H1 (cell line): ENCODE measurements around the gene ADD3. TPM values are rescaled to one million over a fixed set of nuclear protein-coding genes. Genes with fewer than 3 reads are reported as not detected.

Experiments
- CTCF ChIA-PET: fragments of 300-600 bp; sonication (Branson Sonifier 250); formaldehyde crosslinking; loops from one replicate; lab custom pipeline; 2021; ENCODE audit not compliant: partially characterized antibody; lab: Charles Lee
- POLR2A ChIA-PET: fragments of 300-600 bp; sonication (Branson Sonifier 250); formaldehyde crosslinking; loops from one replicate; lab custom pipeline; 2021; ENCODE audit warnings: inconsistent platforms; ENCODE audit not compliant: partially characterized antibody; lab: Charles Lee
- DNase-seq, 2 experiments: peaks; one replicate each; pipeline versions ENCODE4 v3.0.0 to v3.0.0-alpha.2; 2010 to 2022; ENCODE audit warnings: low spot score in 2 of 2, low read depth in 1 of 2, mixed read lengths in 1 of 2
- FAIRE-seq: peaks from 2 replicates; lab custom pipeline; 2011; peaks lifted over from hg19 to GRCh38; lab: Jason Lieb, UNC
- H2AFZ ChIP-seq: 2 replicates; pipeline ENCODE4 v1.8.1; 2012; ENCODE audit warnings: low read length, inconsistent platforms
- H2AK5ac ChIP-seq: 2 replicates; pipeline ENCODE4 v1.6.1; 2013; ENCODE audit warnings: low read depth, low read length
- H2BK120ac ChIP-seq: replicated peaks from 2 replicates; pipeline ENCODE3; 2013; ENCODE audit warnings: low read depth, low read length, inconsistent platforms
- H2BK12ac ChIP-seq: 2 replicates; pipeline ENCODE4 v1.6.1; 2013; ENCODE audit warnings: low read depth, low read length
- H2BK15ac ChIP-seq: 2 replicates; pipeline ENCODE4 v1.6.1; 2013; ENCODE audit warnings: low read length
- H2BK20ac ChIP-seq: 2 replicates; pipeline ENCODE4 v1.6.1; 2013; ENCODE audit warnings: low read length
- H2BK5ac ChIP-seq: 2 replicates; pipeline ENCODE4 v1.6.1; 2013; ENCODE audit warnings: low read depth, low read length
- H3K14ac ChIP-seq: 2 replicates; pipeline ENCODE4 v1.6.1; 2013; ENCODE audit warnings: inconsistent platforms; ENCODE audit not compliant: insufficient read length
- H3K18ac ChIP-seq: 2 replicates; pipeline ENCODE4 v1.6.1; 2013; ENCODE audit warnings: low read length; ENCODE audit errors: extremely low read depth
- H3K23ac ChIP-seq: 2 replicates; pipeline ENCODE4 v1.6.1; 2013; ENCODE audit warnings: inconsistent platforms; ENCODE audit not compliant: insufficient read length
- H3K23me2 ChIP-seq: 2 replicates; pipeline ENCODE4 v1.6.1; 2013; ENCODE audit warnings: low read depth, low read length
- H3K27ac ChIP-seq: 2 replicates; pipeline ENCODE4 v1.6.1; 2011; ENCODE audit warnings: low read depth, low read length, inconsistent platforms
- H3K27me3 ChIP-seq, 4 experiments: replicated peaks in 1 of 4; 1 replicate in 1 of 4; 2 replicates in 3 of 4; pipeline versions ENCODE4 v1.6.1 to v1.8.1; 2011 to 2013; ENCODE audit warnings: low read length in 3 of 4, mild to moderate bottlenecking in 3 of 4, inconsistent platforms in 2 of 4, mixed read lengths in 2 of 4, moderate library complexity in 1 of 4; ENCODE audit not compliant: control insufficient read depth in 3 of 4, insufficient read depth in 3 of 4; ENCODE audit errors: extremely low read depth in 1 of 4
- H3K36me3 ChIP-seq, 4 experiments: 2 replicates each; pipeline versions ENCODE4 v1.6.1 to v1.8.1; 2011 to 2013; ENCODE audit warnings: mild to moderate bottlenecking in 4 of 4, low read length in 3 of 4, moderate library complexity in 2 of 4, control low read depth in 1 of 4, inconsistent platforms in 1 of 4; ENCODE audit not compliant: insufficient read depth in 4 of 4, control insufficient read depth in 2 of 4
- H3K4ac ChIP-seq: replicated peaks from 2 replicates; pipeline ENCODE3; 2013; ENCODE audit warnings: low read length, low read depth, mixed read lengths, inconsistent platforms; ENCODE audit not compliant: insufficient read length
- H3K4me1 ChIP-seq, 4 experiments: replicated peaks in 1 of 4; 1 replicate in 1 of 4; 2 replicates in 3 of 4; pipeline versions ENCODE4 v1.6.1 to v1.8.1; 2011 to 2013; ENCODE audit warnings: low read length in 3 of 4, inconsistent platforms in 2 of 4, mixed read lengths in 1 of 4; ENCODE audit not compliant: insufficient read depth in 4 of 4, control insufficient read depth in 3 of 4
- H3K4me2 ChIP-seq, 2 experiments: 2 replicates each; pipeline versions ENCODE4 v1.6.1 to v1.8.1; 2011 to 2013; ENCODE audit warnings: low read depth in 2 of 2, low read length in 2 of 2, control low read depth in 1 of 2, inconsistent platforms in 1 of 2, mild to moderate bottlenecking in 1 of 2; ENCODE audit not compliant: insufficient read depth in 1 of 2
- H3K4me3 ChIP-seq, 4 experiments: fragments of 200-600, 300-600 bp in 1 of 4; sonication (generic), shearing (Covaris generic), sonication (Bioruptor Twin) in 1 of 4; 2 replicates each; pipeline versions ENCODE4 v1.5.1 to v1.8.1; 2011 to 2016; ENCODE audit warnings: low read length in 4 of 4, low read depth in 3 of 4, control low read depth in 2 of 4, inconsistent platforms in 2 of 4, mild to moderate bottlenecking in 2 of 4, mixed read lengths in 1 of 4, moderate library complexity in 1 of 4; ENCODE audit not compliant: insufficient read depth in 2 of 4; ENCODE audit errors: extremely low read depth in 1 of 4
- H3K56ac ChIP-seq: replicated peaks from 2 replicates; pipeline ENCODE3; 2013; ENCODE audit warnings: low read depth, mild to moderate bottlenecking, mixed read lengths, low read length, inconsistent platforms; ENCODE audit not compliant: insufficient read length
- H3K79me1 ChIP-seq: 2 replicates; pipeline ENCODE4 v1.6.1; 2013; ENCODE audit warnings: low read depth, low read length, control low read depth
- H3K79me2 ChIP-seq, 2 experiments: 2 replicates each; pipeline versions ENCODE4 v1.6.1 to v1.8.1; 2012 to 2013; ENCODE audit warnings: low read length in 2 of 2, mild to moderate bottlenecking in 2 of 2, inconsistent platforms in 1 of 2; ENCODE audit not compliant: insufficient read depth in 2 of 2, control insufficient read depth in 1 of 2
- H3K9ac ChIP-seq, 4 experiments: replicated peaks in 1 of 4; 1 replicate in 1 of 4; 2 replicates in 3 of 4; pipeline versions ENCODE4 v1.6.1 to v1.8.1; 2011 to 2013; ENCODE audit warnings: low read depth in 3 of 4, low read length in 3 of 4, control low read depth in 2 of 4, mild to moderate bottlenecking in 2 of 4, moderate library complexity in 2 of 4, inconsistent platforms in 1 of 4; ENCODE audit errors: extremely low read depth in 1 of 4
- H3K9me3 ChIP-seq, 2 experiments: 2 replicates each; pipeline versions ENCODE4 v1.6.1 to v1.8.1; 2012 to 2013; ENCODE audit warnings: mild to moderate bottlenecking in 2 of 2, moderate library complexity in 2 of 2, control low read depth in 1 of 2, inconsistent platforms in 1 of 2, low read depth in 1 of 2, low read length in 1 of 2, mixed read lengths in 1 of 2; ENCODE audit not compliant: insufficient read depth in 2 of 2
- H4K20me1 ChIP-seq, 2 experiments: replicated peaks in 1 of 2; 2 replicates each; pipeline versions ENCODE3 to v1.8.1; 2011 to 2013; ENCODE audit warnings: inconsistent platforms in 2 of 2, low read length in 2 of 2, mild to moderate bottlenecking in 1 of 2; ENCODE audit not compliant: insufficient read depth in 2 of 2, control insufficient read depth in 1 of 2
- H4K5ac ChIP-seq: 2 replicates; pipeline ENCODE4 v1.6.1; 2013; ENCODE audit warnings: low read length, low read depth, mixed read lengths, inconsistent platforms; ENCODE audit not compliant: insufficient read length
- H4K8ac ChIP-seq: 2 replicates; pipeline ENCODE4 v1.8.0; 2013; ENCODE audit warnings: mild to moderate bottlenecking, moderate library complexity, low read length, inconsistent platforms; ENCODE audit not compliant: insufficient read depth; ENCODE audit errors: extremely low read depth
- H4K91ac ChIP-seq: replicated peaks from 2 replicates; pipeline ENCODE3; 2013; ENCODE audit warnings: low read length, mixed read lengths, inconsistent platforms; ENCODE audit not compliant: insufficient read length
- GTF2F1 ChIP-seq: IDR thresholded peaks from 2 replicates; pipeline ENCODE4 v1.6.1; 2012; ENCODE audit warnings: low read depth, low read length, improper control_type of control experiment, borderline replicate concordance
- SUZ12 ChIP-seq: fragments of 200-600 bp; sonication (generic); IDR thresholded peaks from 2 replicates; pipeline ENCODE4 v1.6.1; 2012; ENCODE audit warnings: mild to moderate bottlenecking, inconsistent platforms, low read length, moderate library complexity, mixed read lengths
- WGBS, 2 experiments: shearing (Covaris generic) in 1 of 2; methylation state at CpG; one replicate each; pipeline versions ENCODE4 v1.1.6 to v1.1.7; 2013 to 2015; ENCODE audit warnings: low lambda C conversion rate in 2 of 2, mixed read lengths in 2 of 2, inconsistent platforms in 1 of 2, low coverage in 1 of 2, missing lambda C conversion rate in 1 of 2; ENCODE audit not compliant: insufficient replicate concordance in 2 of 2, insufficient coverage in 1 of 2, insufficient read length in 1 of 2; ENCODE audit errors: extremely low coverage in 1 of 2, missing lambda C conversion rate in 1 of 2; 5-methylcytosine and 5-hydroxymethylcytosine counted together
- polyA plus RNA-seq, 7 experiments: library from polyadenylated mRNA; depleted of rRNA in 3 of 7; stranded (reverse) in 5 of 7; unstranded in 2 of 7; fragments of >200 nt in 5 of 7; fragments of 200-250 nt in 2 of 7; gene quantifications; 1 replicate in 5 of 7; 2 replicates in 1 of 7; 4 replicates in 1 of 7; pipeline versions ENCODE4 v1.2.1 to v1.2.3, GENCODE V29; 2011 to 2013; ENCODE audit warnings: missing spikeins in 2 of 7, mixed read lengths in 2 of 7
- total RNA-seq: library from RNA; stranded (reverse); fragmentation: NEBNext Ultra II Directional; extraction: Animal tissue kit (Norgen Biotek cat#: 25700); gene quantifications from 2 replicates; pipeline ENCODE4 v1.2.1, GENCODE V29; 2021

ADD3 gene
- total and polyA plus RNA-seq, 2 of the 8 experiments (the other 6 are each of a cell fraction or from before 2014, with no cell fraction given): 44.7 to 85.6 TPM

GRCh38 chr10:110153396-110153795 lies 145.6 kb downstream of the ADD3 start:
- CTCF ChIA-PET: interaction anchor here (0.9 to 5.4 kb wide), 14 partner anchors 9 to 273 kb away, joined by 3 to 52 read pairs (median 5); partner anchors contain the start of gene MXI1

More at GRCh38 chr10:110153396-110153795, 145.6 kb downstream of the ADD3 start:
- Histone ChIP-seq H3K79me1 (no peaks in the 10 kb centered on the region), H3K9ac (no peak overlapping the region), H3K27ac (no peak overlapping the region), H3K4me3 (no peak overlapping the region), H2AK5ac (no peak overlapping the region), H2AFZ (no peak overlapping the region), H2BK120ac (no peak overlapping the region), H3K27me3 (peaks cover 0 to 14% (median 1%) of the 10 kb centered on the region in 4 experiments; a peak in 5 of 7 replicates), H4K91ac (no peak overlapping the region), H3K14ac (no peak overlapping the region), H2BK12ac (no peak overlapping the region), H3K9me3 (no peaks in the 10 kb centered on the region), H4K20me1 (no peaks in the 10 kb centered on the region), H3K4ac (no peak overlapping the region), H3K4me1 (no peaks in the 10 kb centered on the region; a peak in 5 of 7 replicates), H4K8ac (no peak overlapping the region), H3K23ac (no peak overlapping the region), H2BK20ac (no peak overlapping the region), H3K56ac (no peak overlapping the region), H3K79me2 (no peaks in the 10 kb centered on the region), H2BK5ac (no peak overlapping the region), H4K5ac (no peak overlapping the region), H3K4me2 (no peak overlapping the region), H3K36me3 (no peaks in the 10 kb centered on the region), H3K18ac (no peak overlapping the region), H3K23me2 (no peaks in the 10 kb centered on the region), H2BK15ac (no peak overlapping the region)
- no peak for FAIRE-seq
- WGBS, 2 experiments: 71% methylated on average over 7 of the region's 7 CpGs; no CpG with 5 or more reads in 1 of the 2 experiments
- POLR2A ChIA-PET: interaction anchor here (0.7 to 1.4 kb wide), 3 partner anchors 9 to 15 kb away, joined by 3 to 5 read pairs (median 4); no protein-coding TSS in a partner anchor
- DNase-seq: peak in 1 of 2 experiments; percentile 39
- TF ChIP-seq GTF2F1 (no peak), SUZ12 (no peak)
